ENCODE results near the gene CLASP1. TPM values are rescaled to one million over a fixed set of nuclear protein-coding genes. Genes with fewer than 3 reads are reported as not detected.
A peak's percentile ranks its signal among the peaks of the same experiment; 100 is the strongest.

CLASP1 gene
- total RNA-seq, 4 donors from 2014 or later = 43.0 to 53.9 (median 51.3) TPM

GRCh38 chr2:121338281-121338680 lies 311.0 kb downstream of the CLASP1 start:
- H3K36me3 ChIP-seq = peaks cover 0 to 12% (median 6%) of the 10 kb centered on the region in 4 donors
- intact Hi-C loops (cut with DNase I; ENCODE audit: low total_unique reads) = no loop called here
- DNase-seq = no peak
- H3K27ac ChIP-seq = no peak overlapping the region
- in situ Hi-C loops (cut with MboI; ENCODE audit: low pct_ligation_motif_present in 1 of 4, low pct_unique_long_range_greater_than_20kb in 1 of 4, low sequenced_read_pairs in 3 of 4) = no loop called here
- WGBS, 2 donors (ENCODE audit: low coverage in 1 of 2) = 93% methylated on average over 18 of the region's 20 CpGs; no CpG with 5 or more reads in 1 of the 2 donors
- H3K4me1 ChIP-seq = peaks cover 0 to 11% (median 2%) of the 10 kb centered on the region in 4 donors
- TF ChIP-seq CTCF (IDR thresholded peaks at IDR 0.05) = no peak
- TF ChIP-seq POLR2A (IDR thresholded peaks at IDR 0.05) = no peak
- TF ChIP-seq EP300 (IDR thresholded peaks at IDR 0.05; ENCODE audit: low read depth) = no peak
- no peak for TF ChIP-seq POLR2AphosphoS5 (IDR thresholded peaks at IDR 0.05)
- H3K27me3 ChIP-seq = no peaks in the 10 kb centered on the region
- no peak overlapping the region for H3K4me3 ChIP-seq
- no peaks in the 10 kb centered on the region for H3K9me3 ChIP-seq

- H3K27ac ChIP-seq = no peak overlapping the region
- TF ChIP-seq EP300 (IDR thresholded peaks at IDR 0.05; ENCODE audit: low read depth) = no peak
- TF ChIP-seq POLR2A (IDR thresholded peaks at IDR 0.05) = no peak
- TF ChIP-seq POLR2AphosphoS5 (IDR thresholded peaks at IDR 0.05) = no peak
- no peak for TF ChIP-seq CTCF (IDR thresholded peaks at IDR 0.05)
- intact Hi-C loops (cut with DNase I; ENCODE audit: low total_unique reads) (no loop called here), in situ Hi-C loops (cut with MboI; ENCODE audit: low pct_ligation_motif_present in 1 of 4, low pct_unique_long_range_greater_than_20kb in 1 of 4, low sequenced_read_pairs in 3 of 4) (no loop called here)
- H3K4me3 ChIP-seq = no peak overlapping the region
- WGBS, 2 donors (ENCODE audit: low coverage in 1 of 2) = 92 to 95% methylated on average over 6 to 18 of the region's 18 CpGs
- H3K9me3 ChIP-seq = no peaks in the 10 kb centered on the region
- H3K27me3 ChIP-seq = no peaks in the 10 kb centered on the region
- no peak for DNase-seq
- peaks cover 0 to 11% (median 2%) of the 10 kb centered on the region in 4 donors for H3K4me1 ChIP-seq
- H3K36me3 ChIP-seq = peaks cover 0 to 12% (median 6%) of the 10 kb centered on the region in 4 donors
Observed at GRCh38 chr2:121336528-121337294, 312.6 kb downstream of the CLASP1 start.

- no peaks in the 10 kb centered on the region for H3K27me3 ChIP-seq
- in situ Hi-C loops (cut with MboI; ENCODE audit: low pct_ligation_motif_present in 1 of 4, low pct_unique_long_range_greater_than_20kb in 1 of 4, low sequenced_read_pairs in 3 of 4) = no loop called here
- peaks cover 0 to 11% (median 2%) of the 10 kb centered on the region in 4 donors for H3K4me1 ChIP-seq
- no peak overlapping the region for H3K27ac ChIP-seq
- DNase-seq = peak; percentile 29
- TF ChIP-seq CTCF (IDR thresholded peaks at IDR 0.05) (no peak), EP300 (IDR thresholded peaks at IDR 0.05; ENCODE audit: low read depth) (no peak), POLR2AphosphoS5 (IDR thresholded peaks at IDR 0.05) (no peak), POLR2A (IDR thresholded peaks at IDR 0.05) (no peak)
- H3K4me3 ChIP-seq = no peak overlapping the region
- no peaks in the 10 kb centered on the region for H3K9me3 ChIP-seq
- H3K36me3 ChIP-seq = peaks cover 0 to 12% (median 6%) of the 10 kb centered on the region in 4 donors
- 66 to 74% methylated on average over 8 to 22 of the region's 22 CpGs for WGBS, 2 donors (ENCODE audit: low coverage in 1 of 2)
- intact Hi-C loops (cut with DNase I; ENCODE audit: low total_unique reads) = no loop called here
Observed at GRCh38 chr2:121335294-121336290, 313.7 kb downstream of the CLASP1 start.
